IPS-NIHi7 (cell line): Measurements from ENCODE around the gene SMCHD1.
"Not testable (repeated sequence)": the region's sequence is repeated elsewhere in the genome, so short reads cannot be mapped to it uniquely, and the experiment has no call there.

Experiments
- DNase-seq: peaks from one replicate; pipeline ENCODE4 v3.0.0; 2012; ENCODE audit warnings: mixed read lengths; ENCODE audit errors: extremely low spot score

SMCHD1 gene

GRCh38 chr18:2814928-2815327 is 159.4 kb downstream of the SMCHD1 start:
- DNase-seq, result no peak

- no peak for DNase-seq
These were observed 162.8 kb downstream of the SMCHD1 start for GRCh38 chr18:2818281-2818680.

- no peak for DNase-seq
These were observed 166.2 kb downstream of the SMCHD1 start for GRCh38 chr18:2821695-2822094.

GRCh38 chr18:2822213-2822921 is 166.8 kb downstream of the SMCHD1 start:
- no peak for DNase-seq

- no peak for DNase-seq
These were observed 167.7 kb downstream of the SMCHD1 start for GRCh38 chr18:2823202-2823601.

GRCh38 chr18:2823966-2824365 is 168.4 kb downstream of the SMCHD1 start:
- no peak for DNase-seq

- no peak for DNase-seq
These were observed 169.3 kb downstream of the SMCHD1 start for GRCh38 chr18:2824865-2825264.

GRCh38 chr18:2825613-2826175 is 170.2 kb downstream of the SMCHD1 start:
- DNase-seq, result no peak

- no peak for DNase-seq
These were observed 171.1 kb downstream of the SMCHD1 start for GRCh38 chr18:2826581-2826980.

- no peak for DNase-seq
These were observed 171.5 kb downstream of the SMCHD1 start for GRCh38 chr18:2827061-2827460.

- not testable (repeated sequence) for DNase-seq
These were observed 180.6 kb downstream of the SMCHD1 start for GRCh38 chr18:2836118-2836517.

GRCh38 chr18:2837290-2837689 is 181.8 kb downstream of the SMCHD1 start:
- not testable (repeated sequence) for DNase-seq

GRCh38 chr18:2839202-2839601 is 183.7 kb downstream of the SMCHD1 start:
- DNase-seq, result no peak

- no peak for DNase-seq
These were observed 185.0 kb downstream of the SMCHD1 start for GRCh38 chr18:2840521-2840920.

- no peak for DNase-seq
These were observed 187.6 kb downstream of the SMCHD1 start for GRCh38 chr18:2843146-2843545.

- no peak for DNase-seq
These were observed 189.6 kb downstream of the SMCHD1 start for GRCh38 chr18:2845172-2845571.

GRCh38 chr18:2846636-2847316 is 191.2 kb downstream of the SMCHD1 start, which contains the start of gene EMILIN2:
EMILIN2 (plus strand) TSS chr18:2847006; CDS start chr18:2847189, 183 bp downstream.
- DNase-seq, result peak; percentile 82

GRCh38 chr18:2847317-2848246 is 192.1 kb downstream of the SMCHD1 start:
- DNase-seq, result peak; percentile 68

- no peak for DNase-seq
These were observed 193.0 kb downstream of the SMCHD1 start for GRCh38 chr18:2848247-2849246.

GRCh38 chr18:2850816-2851215 is 195.3 kb downstream of the SMCHD1 start:
- DNase-seq, result no peak

- no peak for DNase-seq
These were observed 196.2 kb downstream of the SMCHD1 start for GRCh38 chr18:2851771-2852170.
